GM12875 (cell line): ENCODE data around the gene CRACDL.

ENCODE experiments used
- H3K4me3 ChIP-seq: one replicate; pipeline ENCODE4 v1.5.1; 2011; ENCODE audit warnings: low read depth, low read length, control low read depth
- CTCF ChIP-seq: IDR thresholded peaks from 2 replicates; pipeline ENCODE4 v1.5.1; 2011; ENCODE audit warnings: low read depth, mild to moderate bottlenecking, control low read depth, inconsistent platforms, low read length, moderate library complexity, borderline replicate concordance; ENCODE audit not compliant: insufficient read depth

Gene CRACDL

GRCh38 chr2:98947554-98947953, 11.5 kb upstream of the CRACDL start:
- H3K4me3 ChIP-seq: no peak overlapping the region
- TF ChIP-seq CTCF: no peak

GRCh38 chr2:98946855-98947254, 10.8 kb upstream of the CRACDL start:
- no peak for TF ChIP-seq CTCF
- no peak overlapping the region for H3K4me3 ChIP-seq

- no peak overlapping the region for H3K4me3 ChIP-seq
- TF ChIP-seq CTCF: no peak
These were observed 8.8 kb upstream of the CRACDL start for GRCh38 chr2:98944775-98945174.

- no peak for TF ChIP-seq CTCF
- H3K4me3 ChIP-seq: no peak overlapping the region
These were observed 4.1 kb upstream of the CRACDL start for GRCh38 chr2:98940102-98940501.

GRCh38 chr2:98937906-98938305, 1.9 kb upstream of the CRACDL start:
- no peak overlapping the region for H3K4me3 ChIP-seq
- TF ChIP-seq CTCF: no peak

GRCh38 chr2:98936353-98937351, 627 bp upstream of the CRACDL start:
- TF ChIP-seq CTCF: peak; percentile 26; the same call in 1 of the 2 replicates
- no peak overlapping the region for H3K4me3 ChIP-seq

- H3K4me3 ChIP-seq: no peak overlapping the region
- TF ChIP-seq CTCF: no peak
These were observed 784 bp downstream of the CRACDL start for GRCh38 chr2:98935111-98935770.
